ENCODE data around the gene GNGT1.
A peak's percentile ranks its signal among the peaks of the same experiment; 100 is the strongest.

The GNGT1 gene

DNA sequence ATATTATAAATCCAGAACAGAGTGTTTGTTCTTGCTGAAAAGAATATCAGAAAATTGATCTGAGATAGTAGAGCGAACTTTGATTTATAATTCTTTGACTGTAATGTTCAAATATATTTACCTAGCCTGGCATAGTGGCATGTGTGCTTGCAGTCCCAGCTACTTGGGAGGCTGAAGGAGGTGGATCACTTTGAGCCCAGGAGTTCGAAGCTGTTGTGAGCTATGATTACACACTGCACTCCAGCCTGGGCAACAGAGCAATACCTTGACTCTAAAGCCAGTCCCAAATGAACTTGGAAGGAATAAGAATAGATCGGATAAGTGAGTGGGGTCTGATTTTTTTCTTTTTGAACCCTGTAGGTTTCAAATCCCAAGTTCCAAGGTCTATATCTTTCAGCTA is 38.7 kb downstream of the GNGT1 start:
- TF ChIP-seq RARB (CRISPR knock-in tag; IDR thresholded peaks at IDR 0.05) (no peak), TCF4 (CRISPR knock-in tag; IDR thresholded peaks at IDR 0.05; ENCODE audit: borderline replicate concordance) (no peak), ZNF70 (CRISPR knock-in tag; IDR thresholded peaks at IDR 0.05) (no peak)
- ATAC-seq: no peak

GRCh38 chr7:93945756-93946535 is 39.6 kb downstream of the GNGT1 start:
- TF ChIP-seq OSR1 (CRISPR knock-in tag; IDR thresholded peaks at IDR 0.05) (no peak), BACH2 (CRISPR knock-in tag; IDR thresholded peaks at IDR 0.05; ENCODE audit: borderline replicate concordance) (no peak), TSHZ2 (CRISPR knock-in tag; IDR thresholded peaks at IDR 0.05) (no peak), ARNTL (CRISPR knock-in tag; IDR thresholded peaks at IDR 0.05; ENCODE audit: borderline replicate concordance, low read depth) (no peak), PPARA (CRISPR knock-in tag; IDR thresholded peaks at IDR 0.05; ENCODE audit: borderline replicate concordance) (no peak), GLIS3 (CRISPR knock-in tag; IDR thresholded peaks at IDR 0.05) (no peak)
- no peak for ATAC-seq

GRCh38 chr7:93948106-93948505 is 41.7 kb downstream of the GNGT1 start:
- TF ChIP-seq ZNF8 (CRISPR knock-in tag; IDR thresholded peaks at IDR 0.05) (no peak), POU6F1 (CRISPR knock-in tag; IDR thresholded peaks at IDR 0.05; ENCODE audit: borderline replicate concordance, low read depth) (no peak), SNAI2 (CRISPR knock-in tag; IDR thresholded peaks at IDR 0.05) (no peak), ISL1 (CRISPR knock-in tag; IDR thresholded peaks at IDR 0.05) (peak; percentile 42; the same call in 1 of the 2 replicates)
- TF ChIP-seq, protein P1, sequence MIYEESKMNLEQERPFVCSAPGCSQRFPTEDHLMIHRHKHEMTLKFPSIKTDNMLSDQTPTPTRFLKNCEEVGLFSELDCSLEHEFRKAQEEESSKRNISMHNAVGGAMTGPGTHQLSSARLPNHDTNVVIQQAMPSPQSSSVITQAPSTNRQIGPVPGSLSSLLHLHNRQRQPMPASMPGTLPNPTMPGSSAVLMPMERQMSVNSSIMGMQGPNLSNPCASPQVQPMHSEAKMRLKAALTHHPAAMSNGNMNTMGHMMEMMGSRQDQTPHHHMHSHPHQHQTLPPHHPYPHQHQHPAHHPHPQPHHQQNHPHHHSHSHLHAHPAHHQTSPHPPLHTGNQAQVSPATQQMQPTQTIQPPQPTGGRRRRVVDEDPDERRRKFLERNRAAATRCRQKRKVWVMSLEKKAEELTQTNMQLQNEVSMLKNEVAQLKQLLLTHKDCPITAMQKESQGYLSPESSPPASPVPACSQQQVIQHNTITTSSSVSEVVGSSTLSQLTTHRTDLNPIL (CRISPR knock-in tag; IDR thresholded peaks at IDR 0.05; ENCODE audit: low read depth): no peak
- ATAC-seq: peak; percentile 28; the same call in 2 of the 3 replicates

DNA sequence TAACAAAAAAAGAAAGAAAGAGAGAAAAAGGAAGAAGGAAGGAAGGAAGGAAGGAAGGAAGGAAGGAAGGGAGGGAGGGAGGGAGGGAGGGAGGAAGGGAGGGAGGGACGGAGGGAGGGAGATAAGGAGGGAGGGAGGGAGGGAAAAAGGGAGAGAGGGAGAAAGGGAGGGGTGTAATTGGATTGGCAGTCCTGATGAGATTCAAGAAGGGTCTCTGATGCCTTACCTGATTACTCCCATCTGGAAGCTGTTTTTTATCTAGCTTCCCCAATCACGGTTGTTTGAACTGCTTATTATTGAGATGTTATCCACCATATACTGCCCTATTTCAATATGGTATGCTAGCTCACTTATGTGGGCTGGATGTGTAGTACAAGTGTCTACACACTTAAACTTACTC is 42.5 kb downstream of the GNGT1 start:
- peak; percentile 48 for ATAC-seq
- TF ChIP-seq ZNF565 (CRISPR knock-in tag; conservative IDR thresholded peaks at IDR 0.05; ENCODE audit: low read depth) (no peak), ESRRG (CRISPR knock-in tag; IDR thresholded peaks at IDR 0.05) (no peak), ZNF70 (CRISPR knock-in tag; IDR thresholded peaks at IDR 0.05) (no peak), ARNTL (CRISPR knock-in tag; IDR thresholded peaks at IDR 0.05; ENCODE audit: borderline replicate concordance, low read depth) (no peak), TOX (CRISPR knock-in tag; IDR thresholded peaks at IDR 0.05; ENCODE audit: borderline replicate concordance) (no peak), ZFP30 (CRISPR knock-in tag; IDR thresholded peaks at IDR 0.05) (no peak), BACH2 (CRISPR knock-in tag; IDR thresholded peaks at IDR 0.05; ENCODE audit: borderline replicate concordance) (no peak), PPARA (CRISPR knock-in tag; IDR thresholded peaks at IDR 0.05; ENCODE audit: borderline replicate concordance) (no peak), TSHZ2 (CRISPR knock-in tag; IDR thresholded peaks at IDR 0.05) (no peak), RARB (CRISPR knock-in tag; IDR thresholded peaks at IDR 0.05) (no peak), OSR1 (CRISPR knock-in tag; IDR thresholded peaks at IDR 0.05) (no peak), ZFP3 (CRISPR knock-in tag; IDR thresholded peaks at IDR 0.05) (no peak), ZC3H10 (CRISPR knock-in tag; IDR thresholded peaks at IDR 0.05) (no peak), ISL1 (CRISPR knock-in tag; IDR thresholded peaks at IDR 0.05) (no peak)
- TF ChIP-seq, protein P2, sequence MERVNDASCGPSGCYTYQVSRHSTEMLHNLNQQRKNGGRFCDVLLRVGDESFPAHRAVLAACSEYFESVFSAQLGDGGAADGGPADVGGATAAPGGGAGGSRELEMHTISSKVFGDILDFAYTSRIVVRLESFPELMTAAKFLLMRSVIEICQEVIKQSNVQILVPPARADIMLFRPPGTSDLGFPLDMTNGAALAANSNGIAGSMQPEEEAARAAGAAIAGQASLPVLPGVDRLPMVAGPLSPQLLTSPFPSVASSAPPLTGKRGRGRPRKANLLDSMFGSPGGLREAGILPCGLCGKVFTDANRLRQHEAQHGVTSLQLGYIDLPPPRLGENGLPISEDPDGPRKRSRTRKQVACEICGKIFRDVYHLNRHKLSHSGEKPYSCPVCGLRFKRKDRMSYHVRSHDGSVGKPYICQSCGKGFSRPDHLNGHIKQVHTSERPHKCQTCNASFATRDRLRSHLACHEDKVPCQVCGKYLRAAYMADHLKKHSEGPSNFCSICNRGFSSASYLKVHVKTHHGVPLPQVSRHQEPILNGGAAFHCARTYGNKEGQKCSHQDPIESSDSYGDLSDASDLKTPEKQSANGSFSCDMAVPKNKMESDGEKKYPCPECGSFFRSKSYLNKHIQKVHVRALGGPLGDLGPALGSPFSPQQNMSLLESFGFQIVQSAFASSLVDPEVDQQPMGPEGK (CRISPR knock-in tag; IDR thresholded peaks at IDR 0.05; ENCODE audit: borderline replicate concordance): no peak
- TF ChIP-seq, protein P3, sequence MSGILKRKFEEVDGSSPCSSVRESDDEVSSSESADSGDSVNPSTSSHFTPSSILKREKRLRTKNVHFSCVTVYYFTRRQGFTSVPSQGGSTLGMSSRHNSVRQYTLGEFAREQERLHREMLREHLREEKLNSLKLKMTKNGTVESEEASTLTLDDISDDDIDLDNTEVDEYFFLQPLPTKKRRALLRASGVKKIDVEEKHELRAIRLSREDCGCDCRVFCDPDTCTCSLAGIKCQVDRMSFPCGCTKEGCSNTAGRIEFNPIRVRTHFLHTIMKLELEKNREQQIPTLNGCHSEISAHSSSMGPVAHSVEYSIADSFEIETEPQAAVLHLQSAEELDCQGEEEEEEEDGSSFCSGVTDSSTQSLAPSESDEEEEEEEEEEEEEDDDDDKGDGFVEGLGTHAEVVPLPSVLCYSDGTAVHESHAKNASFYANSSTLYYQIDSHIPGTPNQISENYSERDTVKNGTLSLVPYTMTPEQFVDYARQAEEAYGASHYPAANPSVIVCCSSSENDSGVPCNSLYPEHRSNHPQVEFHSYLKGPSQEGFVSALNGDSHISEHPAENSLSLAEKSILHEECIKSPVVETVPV (CRISPR knock-in tag; IDR thresholded peaks at IDR 0.05): no peak
- TF ChIP-seq, protein P1 (CRISPR knock-in tag; IDR thresholded peaks at IDR 0.05; ENCODE audit: low read depth): no peak

Data from SK-N-SH treated with all-trans-retinoic acid at 6 μM for 48 hours (cell line).